GM23248 (cell line): ENCODE data around the gene TAS2R38.

Experiments used
- EZH2 ChIP-seq: fragments of 200-600 bp; sonication (generic); IDR thresholded peaks from 2 replicates; pipeline ENCODE4 v1.6.1; 2018; ENCODE audit warnings: antibody characterized with exemption, mild to moderate bottlenecking; ENCODE audit not compliant: insufficient read depth, poor library complexity, severe bottlenecking
- EZH2phosphoT487 ChIP-seq: fragments of 200-600 bp; sonication (generic); IDR thresholded peaks from 2 replicates; pipeline ENCODE4 v1.6.1; 2018; ENCODE audit warnings: antibody characterized with exemption, moderate library complexity, mild to moderate bottlenecking, low read depth; ENCODE audit not compliant: insufficient read depth

DNA sequence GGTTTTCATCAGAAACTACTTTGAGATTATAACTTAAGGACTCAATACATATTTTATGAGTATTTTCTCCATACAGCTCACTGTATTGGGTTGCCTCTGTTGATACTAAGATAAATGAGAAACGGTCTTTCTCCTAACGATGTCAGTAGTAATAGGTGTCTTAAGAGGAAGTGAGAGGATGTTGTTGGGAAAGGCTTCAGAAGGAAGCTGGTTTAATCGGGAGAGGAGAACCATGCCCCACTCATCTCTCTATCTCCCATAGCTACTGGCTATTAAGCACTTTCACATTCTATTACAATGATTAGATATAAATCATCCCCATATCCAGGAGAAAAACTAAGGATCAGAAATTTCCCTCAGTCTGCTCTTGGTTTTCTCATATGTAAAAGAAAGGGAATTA, 28.8 kb downstream of the TAS2R38 start:
- TF ChIP-seq EZH2 (no peak), EZH2phosphoT487 (no peak)
